Lung (tissue), 12 donors: ENCODE results near the gene CLRN2. TPM values are rescaled to one million over a fixed set of nuclear protein-coding genes. Genes with fewer than 3 reads are reported as not detected.

Experiments used
- ATAC-seq: fragments of 200-7000 bp; cut with Tn5 transposase; one replicate; pipeline ENCODE4 v1.9.1; 2020; ENCODE audit warnings: moderate number of reproducible peaks; ENCODE audit not compliant: insufficient read depth, low FRiP score
- DNase-seq, 3 donors: peaks; one replicate each; pipeline ENCODE4 v3.0.0-alpha.2; 2013 to 2017
- H3K27ac ChIP-seq, 2 donors: one replicate each; pipeline ENCODE4 v1.5.1; 2013; ENCODE audit warnings: mild to moderate bottlenecking in 2 of 2, moderate library complexity in 2 of 2, control low read depth in 1 of 2, inconsistent platforms in 1 of 2, low read depth in 1 of 2, low read length in 1 of 2
- H3K27me3 ChIP-seq, 3 donors: one replicate each; pipeline ENCODE4 v1.5.1; 2013; ENCODE audit warnings: low read length in 2 of 3; ENCODE audit not compliant: control insufficient read depth in 3 of 3, insufficient read depth in 3 of 3
- H3K36me3 ChIP-seq, 4 donors: one replicate each; pipeline ENCODE4 v1.5.1; 2013; ENCODE audit warnings: low read length in 4 of 4, mild to moderate bottlenecking in 1 of 4, moderate library complexity in 1 of 4; ENCODE audit not compliant: control insufficient read depth in 4 of 4, insufficient read depth in 4 of 4
- H3K4me1 ChIP-seq, 5 donors: one replicate each; pipeline ENCODE4 v1.5.1; 2013; ENCODE audit warnings: low read length in 5 of 5, mild to moderate bottlenecking in 2 of 5, moderate library complexity in 1 of 5; ENCODE audit not compliant: control insufficient read depth in 5 of 5, insufficient read depth in 5 of 5
- H3K4me3 ChIP-seq: one replicate; pipeline ENCODE4 v1.5.1; 2013; ENCODE audit warnings: mild to moderate bottlenecking, control low read depth, moderate library complexity
- H3K9ac ChIP-seq, 2 donors: one replicate each; pipeline ENCODE4 v1.5.1; 2013; ENCODE audit warnings: low read length in 2 of 2, control low read depth in 1 of 2; ENCODE audit not compliant: insufficient read depth in 1 of 2
- H3K9me3 ChIP-seq, 4 donors: one replicate each; pipeline ENCODE4 v1.5.1; 2013; ENCODE audit warnings: low read length in 3 of 4, mild to moderate bottlenecking in 1 of 4, moderate library complexity in 1 of 4; ENCODE audit not compliant: control insufficient read depth in 4 of 4, insufficient read depth in 3 of 4
- WGBS, 2 donors: extraction: QIAGEN DNeasy Blood & Tissue Kit; methylation state at CpG; one replicate each; pipeline ENCODE4 v1.1.7; 2013; 5-methylcytosine and 5-hydroxymethylcytosine counted together
- polyA plus RNA-seq, 2 donors: library from polyadenylated mRNA; stranded (reverse); fragments of 200-250 nt; gene quantifications; one replicate each; pipeline ENCODE4 v1.2.1, GENCODE V29; 2013
- total RNA-seq, 2 donors: library from RNA; depleted of rRNA in 1 of 2; stranded (reverse); fragments of >200 nt in 1 of 2; gene quantifications; one replicate each; pipeline ENCODE4 v1.2.1, GENCODE V29; 2014 to 2021
- TF ChIP-seq, protein P1 (sequence below): IDR thresholded peaks from 2 replicates; pipeline ENCODE4 v1.5.1; 2012; ENCODE audit warnings: mild to moderate bottlenecking; ENCODE audit errors: control extremely low read depth, extremely low read depth
- donor health status: control.
- donor health status: control.
- donor health status: Bipolar disorder and iron deficiency.
- donor health status: healthy.
- donor health status: DM: yes; HTN: yes; CAD: no.

CLRN2 gene
- total and polyA plus RNA-seq, 4 donors = not detected

DNA sequence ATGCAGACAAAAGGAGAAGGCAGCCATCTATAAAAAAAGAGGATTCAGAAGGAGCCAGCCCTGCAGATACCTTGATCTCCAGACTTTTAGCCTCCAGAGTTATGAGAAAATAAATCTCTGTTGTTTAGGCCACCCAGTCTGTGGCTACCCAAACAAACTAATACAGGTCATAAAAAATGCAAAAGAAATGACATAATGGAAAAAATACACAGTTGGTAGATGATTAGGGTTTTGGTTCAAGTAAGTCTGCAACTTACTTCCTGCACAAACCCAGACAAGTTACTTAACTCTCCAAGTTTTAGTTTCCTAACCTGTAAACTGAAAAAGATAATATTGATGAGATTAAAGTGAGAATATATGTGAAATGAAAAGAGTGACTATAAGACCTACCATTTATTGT lies 14.4 kb upstream of the CLRN2 start:
- no peaks in the 10 kb centered on the region for H3K9me3 ChIP-seq
- H3K27me3 ChIP-seq = no peaks in the 10 kb centered on the region
- H3K36me3 ChIP-seq = peaks cover 16 to 31% (median 18%) of the 10 kb centered on the region in 4 donors
- no peak overlapping the region for H3K9ac ChIP-seq
- ATAC-seq = no peak
- H3K27ac ChIP-seq = no peak overlapping the region
- no peak for DNase-seq
- TF ChIP-seq, protein P1, sequence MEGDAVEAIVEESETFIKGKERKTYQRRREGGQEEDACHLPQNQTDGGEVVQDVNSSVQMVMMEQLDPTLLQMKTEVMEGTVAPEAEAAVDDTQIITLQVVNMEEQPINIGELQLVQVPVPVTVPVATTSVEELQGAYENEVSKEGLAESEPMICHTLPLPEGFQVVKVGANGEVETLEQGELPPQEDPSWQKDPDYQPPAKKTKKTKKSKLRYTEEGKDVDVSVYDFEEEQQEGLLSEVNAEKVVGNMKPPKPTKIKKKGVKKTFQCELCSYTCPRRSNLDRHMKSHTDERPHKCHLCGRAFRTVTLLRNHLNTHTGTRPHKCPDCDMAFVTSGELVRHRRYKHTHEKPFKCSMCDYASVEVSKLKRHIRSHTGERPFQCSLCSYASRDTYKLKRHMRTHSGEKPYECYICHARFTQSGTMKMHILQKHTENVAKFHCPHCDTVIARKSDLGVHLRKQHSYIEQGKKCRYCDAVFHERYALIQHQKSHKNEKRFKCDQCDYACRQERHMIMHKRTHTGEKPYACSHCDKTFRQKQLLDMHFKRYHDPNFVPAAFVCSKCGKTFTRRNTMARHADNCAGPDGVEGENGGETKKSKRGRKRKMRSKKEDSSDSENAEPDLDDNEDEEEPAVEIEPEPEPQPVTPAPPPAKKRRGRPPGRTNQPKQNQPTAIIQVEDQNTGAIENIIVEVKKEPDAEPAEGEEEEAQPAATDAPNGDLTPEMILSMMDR = no peak
- no peak overlapping the region for H3K4me3 ChIP-seq
- H3K4me1 ChIP-seq = no peaks in the 10 kb centered on the region

GRCh38 chr4:17502756-17503155 lies 12.2 kb upstream of the CLRN2 start:
- H3K36me3 ChIP-seq = peaks cover 20 to 33% (median 22%) of the 10 kb centered on the region in 4 donors
- no peak overlapping the region for H3K9ac ChIP-seq
- 81 to 90% methylated on average over 3 of the region's 3 CpGs for WGBS, 2 donors
- H3K4me1 ChIP-seq = no peaks in the 10 kb centered on the region
- no peak overlapping the region for H3K27ac ChIP-seq
- H3K4me3 ChIP-seq = no peak overlapping the region
- no peaks in the 10 kb centered on the region for H3K27me3 ChIP-seq
- ATAC-seq (no peak), DNase-seq (no peak)
- TF ChIP-seq, protein P1 = no peak
- no peaks in the 10 kb centered on the region for H3K9me3 ChIP-seq

GRCh38 chr4:17504081-17504480 lies 10.9 kb upstream of the CLRN2 start:
- TF ChIP-seq, protein P1 = no peak
- no peak for ATAC-seq
- WGBS, 2 donors = 93% methylated on average over 7 of the region's 7 CpGs

GRCh38 chr4:17510582-17510981 lies 4.4 kb upstream of the CLRN2 start:
- no peaks in the 10 kb centered on the region for H3K9me3 ChIP-seq

More at GRCh38 chr4:17504081-17504480, 10.9 kb upstream of the CLRN2 start:
- Histone ChIP-seq H3K27me3 (no peaks in the 10 kb centered on the region), H3K9ac (no peak overlapping the region), H3K36me3 (peaks cover 21 to 31% (median 22%) of the 10 kb centered on the region in 4 donors), H3K4me3 (no peak overlapping the region), H3K27ac (no peak overlapping the region), H3K9me3 (no peaks in the 10 kb centered on the region), H3K4me1 (no peaks in the 10 kb centered on the region)
- DNase-seq = no peak

More at GRCh38 chr4:17510582-17510981, 4.4 kb upstream of the CLRN2 start:
- peak overlapping the region in 1 of 2 donors; percentile 6 for H3K27ac ChIP-seq
- peaks cover 2 to 10% (median 7%) of the 10 kb centered on the region in 4 donors for H3K36me3 ChIP-seq
- 85 to 87% methylated on average over 3 of the region's 3 CpGs for WGBS, 2 donors
- H3K27me3 ChIP-seq = no peaks in the 10 kb centered on the region
- DNase-seq = no peak
- H3K4me1 ChIP-seq = peaks cover 0 to 18% (median 5%) of the 10 kb centered on the region in 5 donors
- no peak for ATAC-seq
- no peak overlapping the region for H3K9ac ChIP-seq
- TF ChIP-seq, protein P1 = no peak
- peak overlapping the region; percentile 24 for H3K4me3 ChIP-seq
